ENCODE data around the gene C5orf58.

The C5orf58 gene

DNA sequence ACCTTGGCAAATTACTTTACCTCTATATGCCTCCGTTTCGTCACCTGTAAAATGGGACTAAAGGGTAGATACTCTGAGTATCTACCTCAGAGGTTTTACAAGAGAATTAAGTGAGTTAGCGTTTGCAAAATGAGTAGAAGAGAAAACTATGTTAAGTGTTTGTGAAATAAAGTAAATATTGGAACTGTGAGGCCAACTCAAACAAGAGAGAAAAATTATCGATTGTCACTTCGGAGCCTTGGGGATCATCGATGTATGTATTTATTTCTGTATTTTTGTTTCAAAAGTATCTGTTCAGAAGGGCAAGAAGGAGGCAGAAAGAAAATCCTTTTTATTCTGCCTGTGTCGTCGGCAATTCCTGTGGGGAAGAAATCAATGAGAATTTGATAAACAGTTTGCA, 25.8 kb upstream of the C5orf58 start:
- DNase-seq (ENCODE audit: low read depth) = no peak
- H3K4me3 ChIP-seq (replicated peaks; ENCODE audit: low read depth, low read length) = no peak overlapping the region
- TF ChIP-seq, protein P1, sequence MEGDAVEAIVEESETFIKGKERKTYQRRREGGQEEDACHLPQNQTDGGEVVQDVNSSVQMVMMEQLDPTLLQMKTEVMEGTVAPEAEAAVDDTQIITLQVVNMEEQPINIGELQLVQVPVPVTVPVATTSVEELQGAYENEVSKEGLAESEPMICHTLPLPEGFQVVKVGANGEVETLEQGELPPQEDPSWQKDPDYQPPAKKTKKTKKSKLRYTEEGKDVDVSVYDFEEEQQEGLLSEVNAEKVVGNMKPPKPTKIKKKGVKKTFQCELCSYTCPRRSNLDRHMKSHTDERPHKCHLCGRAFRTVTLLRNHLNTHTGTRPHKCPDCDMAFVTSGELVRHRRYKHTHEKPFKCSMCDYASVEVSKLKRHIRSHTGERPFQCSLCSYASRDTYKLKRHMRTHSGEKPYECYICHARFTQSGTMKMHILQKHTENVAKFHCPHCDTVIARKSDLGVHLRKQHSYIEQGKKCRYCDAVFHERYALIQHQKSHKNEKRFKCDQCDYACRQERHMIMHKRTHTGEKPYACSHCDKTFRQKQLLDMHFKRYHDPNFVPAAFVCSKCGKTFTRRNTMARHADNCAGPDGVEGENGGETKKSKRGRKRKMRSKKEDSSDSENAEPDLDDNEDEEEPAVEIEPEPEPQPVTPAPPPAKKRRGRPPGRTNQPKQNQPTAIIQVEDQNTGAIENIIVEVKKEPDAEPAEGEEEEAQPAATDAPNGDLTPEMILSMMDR (IDR thresholded peaks at IDR 0.05; ENCODE audit: low read length, missing control alignments) = no peak

DNA sequence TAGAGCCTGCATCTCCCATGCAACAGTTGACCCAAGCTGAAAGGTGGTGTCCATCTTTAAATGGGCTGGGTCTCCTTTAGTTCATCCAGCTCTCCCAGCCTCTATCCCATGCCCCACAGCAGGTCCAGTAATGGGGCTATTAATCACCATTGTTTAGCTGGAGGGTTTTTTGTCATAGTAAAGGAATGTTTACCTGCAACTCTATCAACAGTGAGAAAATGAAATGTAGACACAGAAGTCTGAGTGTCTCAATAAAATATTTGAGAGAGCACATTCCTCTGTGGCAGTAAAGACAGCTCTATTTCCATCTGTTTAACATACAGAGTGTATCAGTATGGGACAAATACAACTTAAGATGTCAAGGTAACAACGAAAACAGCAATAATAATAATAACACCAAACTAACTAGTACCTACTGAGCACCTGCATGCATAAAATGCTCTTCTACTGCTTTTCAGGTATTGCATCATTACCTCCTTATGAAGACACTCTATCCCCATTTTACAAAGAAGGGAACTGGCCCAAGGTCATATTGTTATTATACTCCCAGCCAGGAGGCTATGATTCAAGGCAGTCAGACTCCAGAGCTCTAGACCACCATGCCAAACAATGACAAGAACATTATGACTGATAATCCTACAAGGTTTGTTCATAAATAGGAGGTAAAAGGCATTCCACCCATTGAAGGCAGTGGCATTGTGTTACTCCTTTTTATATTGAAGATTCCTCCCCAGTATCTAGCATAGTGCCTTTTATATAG, 21.0 kb upstream of the C5orf58 start:
- H3K4me3 ChIP-seq (replicated peaks; ENCODE audit: low read depth, low read length) = no peak overlapping the region
- TF ChIP-seq, protein P1 (IDR thresholded peaks at IDR 0.05; ENCODE audit: low read length, missing control alignments) = no peak
- no peak for DNase-seq (ENCODE audit: low read depth)

DNA sequence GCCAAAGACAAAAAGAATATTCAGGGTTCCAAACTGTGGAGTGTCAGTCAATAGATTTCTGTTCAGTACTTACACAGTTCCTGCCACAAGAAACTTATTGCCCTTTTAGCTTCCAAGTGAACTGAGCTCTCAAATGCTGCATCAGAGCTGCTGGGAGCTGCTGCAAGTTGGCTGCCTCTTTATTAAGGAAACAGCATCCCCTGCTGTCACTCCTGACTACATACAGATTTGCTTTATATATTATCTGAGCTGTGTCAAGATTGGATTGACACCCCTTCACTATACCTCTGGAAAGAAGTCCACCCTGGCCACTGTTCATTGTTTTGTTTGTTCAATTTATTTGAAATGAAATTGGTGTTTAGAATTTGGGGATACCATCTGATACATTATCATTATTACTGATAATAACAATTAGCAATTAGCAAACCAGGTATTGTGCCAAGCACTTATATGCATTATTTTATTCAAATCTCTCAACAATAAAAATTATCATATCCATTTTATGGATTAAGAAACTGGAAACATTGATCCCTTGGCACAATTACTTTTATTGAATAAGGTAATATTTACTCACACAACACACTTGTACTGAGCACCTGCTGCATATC, 16.4 kb upstream of the C5orf58 start:
- DNase-seq (ENCODE audit: low read depth) = peak; percentile 74
- H3K4me3 ChIP-seq (replicated peaks; ENCODE audit: low read depth, low read length) = no peak overlapping the region
- TF ChIP-seq, protein P1 (IDR thresholded peaks at IDR 0.05; ENCODE audit: low read length, missing control alignments) = peak; percentile 66

DNA sequence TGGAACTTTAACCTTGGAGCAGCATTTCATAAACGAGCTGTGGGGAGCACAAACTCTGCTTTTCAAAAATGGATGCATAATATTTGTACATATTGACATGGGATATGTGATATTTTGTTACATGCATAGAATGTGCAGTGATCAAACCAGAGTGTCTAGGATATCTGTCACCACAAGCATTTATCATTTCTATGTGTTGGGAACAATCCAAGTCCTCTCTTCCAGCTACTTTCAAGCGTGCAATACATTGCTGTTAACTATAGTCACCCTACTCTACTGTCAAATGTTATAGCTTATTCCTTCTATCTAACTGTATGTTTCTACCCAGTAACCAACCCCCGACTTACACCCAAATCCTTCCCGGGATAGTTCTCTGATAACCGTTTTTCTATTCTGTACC, 15.0 kb upstream of the C5orf58 start:
- H3K4me3 ChIP-seq (replicated peaks; ENCODE audit: low read depth, low read length) = no peak overlapping the region
- TF ChIP-seq, protein P1 (IDR thresholded peaks at IDR 0.05; ENCODE audit: low read length, missing control alignments) = no peak

DNA sequence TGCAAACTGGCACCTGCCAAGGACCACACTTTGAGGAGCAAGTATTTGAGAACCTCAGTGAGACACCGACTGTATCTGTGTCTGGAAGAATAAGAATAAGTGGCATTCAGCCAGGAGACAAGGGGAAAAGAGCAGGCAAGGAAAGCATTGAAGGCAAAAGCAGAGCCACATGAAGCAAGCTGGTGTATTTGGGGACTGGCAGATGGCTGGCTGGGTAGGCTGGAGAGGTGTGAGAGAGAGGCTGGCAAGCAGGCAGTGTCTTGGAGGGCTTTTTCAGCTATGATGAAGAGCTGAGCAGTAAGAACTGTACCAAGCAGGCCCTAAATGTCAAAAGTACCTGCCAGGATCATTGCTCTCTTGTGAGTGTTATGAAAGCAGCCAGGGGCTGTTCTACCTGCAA, 14.1 kb upstream of the C5orf58 start:
- no peak for DNase-seq (ENCODE audit: low read depth)
- H3K4me3 ChIP-seq (replicated peaks; ENCODE audit: low read depth, low read length) = no peak overlapping the region
- TF ChIP-seq, protein P1 (IDR thresholded peaks at IDR 0.05; ENCODE audit: low read length, missing control alignments) = no peak

More for the DNA sequence above, 15.0 kb upstream of the C5orf58 start:
- DNase-seq (ENCODE audit: low read depth) = no peak

DNA sequence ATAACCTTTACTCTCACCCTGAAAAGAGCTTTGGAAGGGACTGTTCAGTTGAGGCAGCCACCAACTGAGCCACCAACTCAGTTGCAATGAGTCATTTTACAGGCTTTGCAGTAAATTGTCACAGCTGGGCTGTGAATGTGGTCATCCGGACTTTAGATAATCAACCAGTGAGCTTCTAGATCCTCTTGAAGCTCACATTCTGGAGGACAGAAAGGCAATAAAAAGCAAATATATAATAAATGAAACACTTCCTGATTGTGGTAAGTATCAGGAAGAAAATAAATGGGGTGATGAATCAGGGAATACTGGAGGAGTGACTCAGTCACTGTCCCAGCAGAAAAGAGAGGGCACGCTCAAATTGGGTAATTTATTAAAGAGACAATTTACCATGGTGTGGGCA, 13.2 kb upstream of the C5orf58 start:
- no peak overlapping the region for H3K4me3 ChIP-seq (replicated peaks; ENCODE audit: low read depth, low read length)
- TF ChIP-seq, protein P1 (IDR thresholded peaks at IDR 0.05; ENCODE audit: low read length, missing control alignments) = no peak
- DNase-seq (ENCODE audit: low read depth) = peak; percentile 34
